WTC11 (cell line): ENCODE measurements around the gene LHFPL4. TPM values are rescaled to one million over a fixed set of nuclear protein-coding genes. Genes with fewer than 3 reads are reported as not detected.
A peak's percentile ranks its signal among the peaks of the same experiment; 100 is the strongest.

Experiments used
- ATAC-seq: fragments of 200-7000 bp; cut with Tn5 transposase; 2 replicates; pipeline ENCODE4 v1.10.0; 2021; ENCODE audit warnings: mild to moderate bottlenecking, moderate library complexity
- CTCF ChIA-PET: fragments of 300-600 bp; sonication (Branson Sonifier 250); formaldehyde crosslinking; loops from one replicate; lab custom pipeline; 2021; ENCODE audit warnings: antibody characterized with exemption; lab: Charles Lee
- POLR2A ChIA-PET: fragments of 350-600 bp; sonication (Branson Sonifier 250); formaldehyde crosslinking; loops from one replicate; lab custom pipeline; 2021; ENCODE audit warnings: antibody characterized with exemption; lab: Charles Lee
- DNase-seq: peaks from one replicate; pipeline ENCODE4 v3.0.0; 2021; ENCODE audit warnings: low spot score
- H3K27ac Mint-ChIP-seq: 2 replicates; pipeline ENCODE4 v1.8.0; 2021; ENCODE audit warnings: mixed read lengths
- H3K27me3 Mint-ChIP-seq: 2 replicates; pipeline ENCODE4 v1.8.0; 2021; ENCODE audit warnings: low read depth, mild to moderate bottlenecking, moderate library complexity, mixed read lengths
- H3K36me3 Mint-ChIP-seq: 2 replicates; pipeline ENCODE4 v1.8.0; 2021; ENCODE audit warnings: mixed read lengths
- H3K4me1 Mint-ChIP-seq: 2 replicates; pipeline ENCODE4 v1.8.0; 2022; ENCODE audit warnings: mixed read lengths
- H3K4me3 Mint-ChIP-seq: 2 replicates; pipeline ENCODE4 v1.8.0; 2021; ENCODE audit warnings: mild to moderate bottlenecking, moderate library complexity, mixed read lengths
- H3K9me3 Mint-ChIP-seq: 2 replicates; pipeline ENCODE4 v1.8.0; 2021; ENCODE audit warnings: mixed read lengths
- CTCF ChIP-seq: fragments of 200-600 bp; IDR thresholded peaks from 2 replicates; pipeline ENCODE4 v1.8.0; 2022; ENCODE audit warnings: antibody characterized with exemption
- E2F4 ChIP-seq: sonication (generic); formaldehyde crosslinking; IDR thresholded peaks from 2 replicates; pipeline ENCODE4 v1.8.1; 2022; ENCODE audit warnings: low read depth, mild to moderate bottlenecking, moderate library complexity, missing genetic modification reagents, borderline replicate concordance
- FOXP1 ChIP-seq: sonication (generic); formaldehyde crosslinking; IDR thresholded peaks from 2 replicates; pipeline ENCODE4 v1.8.0; 2022; ENCODE audit warnings: missing genetic modification reagents, mild to moderate bottlenecking, moderate library complexity, borderline replicate concordance
- GRHL2 ChIP-seq: fragments of 250-450 bp; sonication (Bioruptor Pico); IDR thresholded peaks from 2 replicates; pipeline ENCODE4 v1.8.0; 2022; ENCODE audit warnings: mild to moderate bottlenecking, moderate library complexity; ENCODE audit not compliant: insufficient replicate concordance, severe bottlenecking
- HMGA2 ChIP-seq: fragments of 250-450 bp; sonication (Bioruptor Pico); IDR thresholded peaks from 2 replicates; pipeline ENCODE4 v1.4.0; 2021; ENCODE audit warnings: mild to moderate bottlenecking, moderate library complexity
- KAT7 ChIP-seq: sonication (generic); formaldehyde crosslinking; IDR thresholded peaks from 2 replicates; pipeline ENCODE4 v1.8.1; 2023; ENCODE audit warnings: missing genetic modification reagents, mild to moderate bottlenecking, borderline replicate concordance
- NFYB ChIP-seq: sonication (generic); formaldehyde crosslinking; conservative IDR thresholded peaks from 2 replicates; pipeline ENCODE4 v1.8.0; 2022; ENCODE audit warnings: low read depth, missing genetic modification reagents
- RORB ChIP-seq: fragments of 250-450 bp; sonication (Bioruptor Pico); IDR thresholded peaks from 2 replicates; pipeline ENCODE4 v1.9.0; 2021; ENCODE audit warnings: mild to moderate bottlenecking
- SMAD3 ChIP-seq: sonication (generic); formaldehyde crosslinking; IDR thresholded peaks from 2 replicates; pipeline ENCODE4 v1.8.0; 2022; ENCODE audit warnings: missing genetic modification reagents, mild to moderate bottlenecking, borderline replicate concordance
- TCF7 ChIP-seq: sonication (generic); formaldehyde crosslinking; IDR thresholded peaks from 2 replicates; pipeline ENCODE4 v1.8.0; 2022; ENCODE audit warnings: mild to moderate bottlenecking, low read depth, missing genetic modification reagents, moderate library complexity
- TP53 ChIP-seq: sonication (generic); formaldehyde crosslinking; IDR thresholded peaks from 2 replicates; pipeline ENCODE4 v1.8.1; 2023; ENCODE audit warnings: mild to moderate bottlenecking, missing genetic modification reagents
- ZNF138 ChIP-seq: sonication (generic); formaldehyde crosslinking; conservative IDR thresholded peaks from 2 replicates; pipeline ENCODE4 v1.8.1; 2022; ENCODE audit warnings: mild to moderate bottlenecking, moderate library complexity, missing genetic modification reagents
- ZNF263 ChIP-seq: sonication (generic); formaldehyde crosslinking; IDR thresholded peaks from 2 replicates; pipeline ENCODE4 v1.8.1; 2022; ENCODE audit warnings: low read depth, mild to moderate bottlenecking, moderate library complexity, missing genetic modification reagents
- total RNA-seq: library from RNA; stranded (reverse); gene quantifications from 3 replicates; pipeline ENCODE4 v1.2.3, GENCODE V29; 2021
- TF ChIP-seq, protein P1 (sequence below): sonication (generic); formaldehyde crosslinking; IDR thresholded peaks from 2 replicates; pipeline ENCODE4 v1.8.0; 2022; ENCODE audit warnings: mild to moderate bottlenecking, missing genetic modification reagents
- TF ChIP-seq, protein P2 (sequence below): sonication (generic); formaldehyde crosslinking; IDR thresholded peaks from 2 replicates; pipeline ENCODE4 v1.8.1; 2023; ENCODE audit warnings: mild to moderate bottlenecking, missing genetic modification reagents
- TF ChIP-seq, protein P3 (sequence below): sonication (generic); formaldehyde crosslinking; IDR thresholded peaks from 2 replicates; pipeline ENCODE4 v1.8.1; 2023; ENCODE audit warnings: mild to moderate bottlenecking, missing genetic modification reagents, moderate library complexity

LHFPL4 gene
- total RNA-seq, 1 experiment from 2014 or later = 24.4 TPM

DNA sequence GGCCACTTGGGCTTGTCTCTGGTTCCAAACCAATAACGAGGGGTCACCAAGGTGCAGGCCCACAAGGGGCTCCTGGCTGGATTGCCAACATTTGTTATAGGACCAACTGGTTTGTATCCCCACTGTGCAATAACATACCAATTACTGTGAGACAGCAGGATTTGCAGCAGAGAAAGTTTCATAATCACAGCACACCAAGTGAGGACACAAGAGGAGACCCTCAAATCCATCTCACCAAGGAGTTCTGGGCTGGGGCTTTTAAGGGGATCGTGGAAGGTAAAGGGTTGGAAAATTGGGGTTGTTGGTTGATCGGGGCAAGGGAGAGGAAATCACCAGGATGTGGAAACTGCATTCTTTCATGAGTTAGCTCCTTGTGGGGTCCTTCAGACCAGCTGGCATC is 29.7 kb upstream of the LHFPL4 start (continued):
- TF ChIP-seq, protein P1, sequence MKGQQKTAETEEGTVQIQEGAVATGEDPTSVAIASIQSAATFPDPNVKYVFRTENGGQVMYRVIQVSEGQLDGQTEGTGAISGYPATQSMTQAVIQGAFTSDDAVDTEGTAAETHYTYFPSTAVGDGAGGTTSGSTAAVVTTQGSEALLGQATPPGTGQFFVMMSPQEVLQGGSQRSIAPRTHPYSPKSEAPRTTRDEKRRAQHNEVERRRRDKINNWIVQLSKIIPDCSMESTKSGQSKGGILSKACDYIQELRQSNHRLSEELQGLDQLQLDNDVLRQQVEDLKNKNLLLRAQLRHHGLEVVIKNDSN (CRISPR knock-in tag) = no peak

GRCh38 chr3:9582332-9582731 is 28.7 kb upstream of the LHFPL4 start:
- Mint-ChIP-seq H3K36me3 (peaks cover 16% of the 10 kb centered on the region), H3K27ac (peak overlapping the region; percentile 91), H3K4me1 (peaks cover 23% of the 10 kb centered on the region), H3K27me3 (peaks cover 5% of the 10 kb centered on the region), H3K4me3 (peak overlapping the region; percentile 36), H3K9me3 (peaks cover 17% of the 10 kb centered on the region)
- DNase-seq (no peak), ATAC-seq (peak; percentile 85)
- CTCF ChIA-PET = interaction anchor here (0.6 to 1.7 kb wide), 7 partner anchors 18 to 769 kb away, joined by 3 to 18 read pairs (median 4); no protein-coding TSS in a partner anchor
- no peak for TF ChIP-seq E2F4 (CRISPR knock-in tag)
- no peak for TF ChIP-seq SMAD3 (CRISPR knock-in tag)
- TF ChIP-seq, protein P1 (CRISPR knock-in tag) = no peak
- TF ChIP-seq, protein P2, sequence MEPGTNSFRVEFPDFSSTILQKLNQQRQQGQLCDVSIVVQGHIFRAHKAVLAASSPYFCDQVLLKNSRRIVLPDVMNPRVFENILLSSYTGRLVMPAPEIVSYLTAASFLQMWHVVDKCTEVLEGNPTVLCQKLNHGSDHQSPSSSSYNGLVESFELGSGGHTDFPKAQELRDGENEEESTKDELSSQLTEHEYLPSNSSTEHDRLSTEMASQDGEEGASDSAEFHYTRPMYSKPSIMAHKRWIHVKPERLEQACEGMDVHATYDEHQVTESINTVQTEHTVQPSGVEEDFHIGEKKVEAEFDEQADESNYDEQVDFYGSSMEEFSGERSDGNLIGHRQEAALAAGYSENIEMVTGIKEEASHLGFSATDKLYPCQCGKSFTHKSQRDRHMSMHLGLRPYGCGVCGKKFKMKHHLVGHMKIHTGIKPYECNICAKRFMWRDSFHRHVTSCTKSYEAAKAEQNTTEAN (CRISPR knock-in tag) = no peak
- TF ChIP-seq CTCF = no peak
- no peak for TF ChIP-seq GRHL2 (CRISPR knock-in tag)
- no peak for TF ChIP-seq ZNF263
- no peak for TF ChIP-seq TCF7 (CRISPR knock-in tag)
- TF ChIP-seq NFYB (CRISPR knock-in tag) = no peak
- TF ChIP-seq, all 79 proteins: peak for 0
- POLR2A ChIA-PET = no interaction called here

GRCh38 chr3:9581742-9582141 is 28.1 kb upstream of the LHFPL4 start:
- peak overlapping the region; percentile 36; the same call in 1 of the 2 replicates for H3K4me3 Mint-ChIP-seq
- DNase-seq = no peak
- no peak for TF ChIP-seq KAT7 (CRISPR knock-in tag)
- no peak for TF ChIP-seq TP53 (CRISPR knock-in tag)
- no peak for TF ChIP-seq FOXP1 (CRISPR knock-in tag)
- TF ChIP-seq HMGA2 (CRISPR knock-in tag) = no peak
- TF ChIP-seq GRHL2 (CRISPR knock-in tag) = no peak
- TF ChIP-seq TCF7 (CRISPR knock-in tag) = no peak
- TF ChIP-seq, protein P1 (CRISPR knock-in tag) = no peak
- TF ChIP-seq RORB = no peak
- TF ChIP-seq, protein P3, sequence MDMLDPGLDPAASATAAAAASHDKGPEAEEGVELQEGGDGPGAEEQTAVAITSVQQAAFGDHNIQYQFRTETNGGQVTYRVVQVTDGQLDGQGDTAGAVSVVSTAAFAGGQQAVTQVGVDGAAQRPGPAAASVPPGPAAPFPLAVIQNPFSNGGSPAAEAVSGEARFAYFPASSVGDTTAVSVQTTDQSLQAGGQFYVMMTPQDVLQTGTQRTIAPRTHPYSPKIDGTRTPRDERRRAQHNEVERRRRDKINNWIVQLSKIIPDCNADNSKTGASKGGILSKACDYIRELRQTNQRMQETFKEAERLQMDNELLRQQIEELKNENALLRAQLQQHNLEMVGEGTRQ (CRISPR knock-in tag) = no peak
- no peak for TF ChIP-seq ZNF138 (CRISPR knock-in tag)
- TF ChIP-seq, all 79 proteins: peak for 0
- CTCF ChIA-PET = interaction anchor here (0.6 to 1.7 kb wide), 11 partner anchors 19 to 145 kb away, joined by 3 to 18 read pairs (median 3); no protein-coding TSS in a partner anchor
- POLR2A ChIA-PET = no interaction called here
- peaks cover 23% of the 10 kb centered on the region for H3K4me1 Mint-ChIP-seq
- H3K27ac Mint-ChIP-seq = peak overlapping the region; percentile 64
- ATAC-seq = peak; percentile 71
- H3K36me3 Mint-ChIP-seq = peaks cover 16% of the 10 kb centered on the region
- peaks cover 17% of the 10 kb centered on the region for H3K9me3 Mint-ChIP-seq
- peaks cover 5% of the 10 kb centered on the region for H3K27me3 Mint-ChIP-seq
